GM12878 (cell line): ENCODE measurements around the gene SRP68. TPM values are rescaled to one million over a fixed set of nuclear protein-coding genes. Genes with fewer than 3 reads are reported as not detected.

ENCODE experiments used
- ATAC-seq: fragments of 200-7000 bp; cut with Tn5 transposase; 3 replicates; pipeline ENCODE4 v1.9.1; 2020; ENCODE audit warnings: mild to moderate bottlenecking, moderate library complexity
- BruUV-seq: library from RNA; stranded (reverse); fragments of 400-500 nt; replicated peaks from 2 replicates; lab custom pipeline; 2021; lab: Mats Ljungman, UMichigan
- CTCF ChIA-PET: fragments of 300-600 bp; sonication (Branson Sonifier 250); formaldehyde crosslinking; extraction: SDS; loops from one replicate; lab custom pipeline; 2021; ENCODE audit warnings: inconsistent platforms; lab: Yijun Ruan, JAX
- POLR2A ChIA-PET: fragments of 350-600 bp; formaldehyde crosslinking; extraction: SDS; loops from one replicate; lab custom pipeline; 2021; ENCODE audit warnings: inconsistent platforms; lab: Charles Lee
- RAD21 ChIA-PET: fragments of 300-600 bp; sonication (Branson Sonifier 250); formaldehyde crosslinking; loops from one replicate; lab custom pipeline; 2023; ENCODE audit warnings: antibody characterized with exemption; ENCODE audit not compliant: unreplicated experiment; lab: Charles Lee
- SMC1A ChIA-PET: fragments of 300-600 bp; sonication (Branson Sonifier 250); formaldehyde crosslinking; loops from one replicate; lab custom pipeline; 2023; ENCODE audit not compliant: unreplicated experiment, uncharacterized antibody; lab: Charles Lee
- DNase-seq: peaks from one replicate; pipeline ENCODE4 v3.0.0-alpha.2; 2011; ENCODE audit warnings: low read depth, low spot score
- FAIRE-seq: peaks from 3 replicates; lab custom pipeline; 2011; peaks lifted over from hg19 to GRCh38; lab: Jason Lieb, UNC
- H2AFZ ChIP-seq: 2 replicates; pipeline ENCODE4 v1.6.0; 2011; ENCODE audit warnings: low read depth, low read length, control low read depth; ENCODE audit not compliant: control insufficient read depth
- H3K27ac ChIP-seq: 2 replicates; pipeline ENCODE4 v1.5.1; 2011; ENCODE audit warnings: control low read depth; ENCODE audit not compliant: control insufficient read depth, insufficient read depth
- H3K27me3 ChIP-seq, 2 experiments: replicated peaks in 1 of 2; 2 replicates each; pipeline versions ENCODE4 v1.6.0 to v1.6.1; 2011; ENCODE audit warnings: low read length in 1 of 2; ENCODE audit not compliant: control insufficient read depth in 2 of 2, insufficient read depth in 2 of 2
- H3K36me3 ChIP-seq, 2 experiments: 2 replicates each; pipeline ENCODE4 v1.5.1; 2011; ENCODE audit warnings: low read length in 1 of 2; ENCODE audit not compliant: control insufficient read depth in 2 of 2, insufficient read depth in 2 of 2
- H3K4me1 ChIP-seq: 2 replicates; pipeline ENCODE4 v1.6.1; 2011; ENCODE audit warnings: mild to moderate bottlenecking, low read length, moderate library complexity, mixed read lengths; ENCODE audit not compliant: control insufficient read depth, insufficient read depth
- H3K4me2 ChIP-seq: 2 replicates; pipeline ENCODE4 v1.6.0; 2011; ENCODE audit warnings: control low read depth; ENCODE audit not compliant: control insufficient read depth, insufficient read depth
- H3K4me3 ChIP-seq: fragments of 200-600 bp; sonication (generic); 2 replicates; pipeline ENCODE4 v1.5.1; 2016
- H3K79me2 ChIP-seq: 2 replicates; pipeline ENCODE4 v1.6.0; 2011; ENCODE audit warnings: low read length; ENCODE audit not compliant: control insufficient read depth, insufficient read depth
- H3K9ac ChIP-seq: 2 replicates; pipeline ENCODE4 v1.8.0; 2011; ENCODE audit warnings: low read length, control low read depth, mixed read lengths; ENCODE audit not compliant: control insufficient read depth, insufficient read depth
- H3K9me3 ChIP-seq: replicated peaks from 3 replicates; pipeline ENCODE4 v1.5.1; 2011; ENCODE audit warnings: mild to moderate bottlenecking, low read length; ENCODE audit not compliant: control insufficient read depth, insufficient read depth
- H4K20me1 ChIP-seq: 2 replicates; pipeline ENCODE4 v1.6.0; 2011; ENCODE audit not compliant: control insufficient read depth, insufficient read depth
- CBFB ChIP-seq: IDR thresholded peaks from 2 replicates; pipeline ENCODE4 v1.6.1; 2016; ENCODE audit warnings: antibody characterized with exemption, low read depth
- CEBPZ ChIP-seq: fragments of 150-350 bp; IDR thresholded peaks from 2 replicates; pipeline ENCODE4 v1.6.1; 2016; ENCODE audit warnings: low read depth, low read length
- STAT3 ChIP-seq: IDR thresholded peaks from 2 replicates; pipeline ENCODE4 v1.6.1; 2011; ENCODE audit warnings: low read depth, low read length, improper control_type of control experiment
- SUZ12 ChIP-seq: fragments of 200-600 bp; sonication (generic); IDR thresholded peaks from one replicate; pipeline ENCODE4 v1.6.1; 2018; ENCODE audit warnings: antibody characterized with exemption, mild to moderate bottlenecking; ENCODE audit not compliant: unreplicated experiment
- YY1 ChIP-seq: IDR thresholded peaks from 2 replicates; pipeline ENCODE4 v1.6.1; 2011; ENCODE audit warnings: low read depth, mild to moderate bottlenecking, low read length
- ZNF274 ChIP-seq: IDR thresholded peaks from one replicate; pipeline ENCODE4 v1.8.0; 2011; ENCODE audit not compliant: insufficient read length, insufficient read depth
- WGBS: methylation state at CpG from one replicate; pipeline ENCODE4 v1.1.6; 2016; ENCODE audit warnings: low lambda C conversion rate; ENCODE audit not compliant: insufficient replicate concordance, insufficient coverage; ENCODE audit errors: missing lambda C conversion rate; 5-methylcytosine and 5-hydroxymethylcytosine counted together
- in situ Hi-C: fragments of 300-500 bp; cut with MboI; formaldehyde crosslinking; loops from 9 replicates; pipeline ENCODE4 v1.14.3; 2018; ENCODE audit warnings: mixed read lengths
- intact Hi-C: fragments of 100-400 bp; cut with micrococcal nuclease; formaldehyde crosslinking; loops from one replicate; pipeline ENCODE4 v1.14.2; 2022; ENCODE audit not compliant: unreplicated experiment
- polyA plus RNA-seq, 11 experiments: library from polyadenylated mRNA; depleted of rRNA in 4 of 11; unstranded in 6 of 11; stranded (reverse) in 5 of 11; fragments of >200 nt; fragmentation: Nextera tagmentation in 4 of 11; fragmentation: Illumina TruSeq in 1 of 11; extraction: Ambion mirVana in 4 of 11; extraction: Trizol in 1 of 11; gene quantifications; 1 replicate in 1 of 11; 2 replicates in 10 of 11; pipeline versions ENCODE4 v1.2.1 to v1.2.3, GENCODE V29; 2011 to 2016; ENCODE audit warnings: inconsistent platforms in 2 of 11, missing spikeins in 2 of 11, low read depth in 1 of 11
- total RNA-seq, 4 experiments: library from RNA; depleted of rRNA in 3 of 4; stranded (reverse); fragments of >200 nt in 3 of 4; fragmentation: Illumina TruSeq in 1 of 4; extraction: Trizol in 1 of 4; gene quantifications; 2 replicates each; pipeline versions ENCODE4 v1.2.1 to v1.2.3, GENCODE V29; 2013 to 2021

SRP68 gene
- total and polyA plus RNA-seq, 10 of the 15 experiments (the other 5 are each of a cell fraction or from before 2014, with no cell fraction given), result 24.7 to 89.7 (median 62.7) TPM

- Histone ChIP-seq H2AFZ (no peak overlapping the region), H3K79me2 (no peaks in the 10 kb centered on the region), H3K27ac (no peak overlapping the region), H3K9me3 (no peaks in the 10 kb centered on the region), H3K27me3 (no peaks in the 10 kb centered on the region), H3K4me3 (no peak overlapping the region), H4K20me1 (no peaks in the 10 kb centered on the region), H3K9ac (no peak overlapping the region)
- 76% methylated on average over 5 of the region's 5 CpGs for WGBS
- POLR2A ChIA-PET, result interaction anchor here (2.9 kb wide), 1 partner anchor 14 kb away, joined by 24 read pairs; no protein-coding TSS in a partner anchor
- SMC1A ChIA-PET, result interaction anchor here (0.9 kb wide), 1 partner anchor 11 kb away, joined by 3 read pairs; no protein-coding TSS in a partner anchor
- in situ Hi-C loops, result no loop called here
- FAIRE-seq (no peak), DNase-seq (no peak), ATAC-seq (no peak)
- no TSS peak for BruUV-seq
- TF ChIP-seq CBFB (no peak), YY1 (no peak), ZNF274 (no peak), SUZ12 (no peak), CEBPZ (no peak), STAT3 (no peak)
- TF ChIP-seq, all 136 proteins: peak for 0
- Histone ChIP-seq H3K4me1 (peaks cover 25% of the 10 kb centered on the region), H3K4me2 (no peak overlapping the region), H3K36me3 (peaks cover 3 to 4% of the 10 kb centered on the region in 2 experiments; a peak in 3 of 4 replicates)
- ChIA-PET RAD21 (no interaction called here), CTCF (interaction anchor here (0.6 kb wide), 1 partner anchor 189 kb away, joined by 3 read pairs; no protein-coding TSS in a partner anchor)
- intact Hi-C loops, result loop anchor here (5.0 kb wide), 1 partner anchor 53 kb away; the partner anchor contains the start of gene FBF1
These were observed 77.4 kb downstream of the SRP68 start for GRCh38 chr17:75994802-75995370.
